Measurements from ENCODE around the gene AMOTL1.

GRCh38 chr11:94738746-94739145, 29.4 kb upstream of the AMOTL1 start:
- TF ChIP-seq, protein P1, sequence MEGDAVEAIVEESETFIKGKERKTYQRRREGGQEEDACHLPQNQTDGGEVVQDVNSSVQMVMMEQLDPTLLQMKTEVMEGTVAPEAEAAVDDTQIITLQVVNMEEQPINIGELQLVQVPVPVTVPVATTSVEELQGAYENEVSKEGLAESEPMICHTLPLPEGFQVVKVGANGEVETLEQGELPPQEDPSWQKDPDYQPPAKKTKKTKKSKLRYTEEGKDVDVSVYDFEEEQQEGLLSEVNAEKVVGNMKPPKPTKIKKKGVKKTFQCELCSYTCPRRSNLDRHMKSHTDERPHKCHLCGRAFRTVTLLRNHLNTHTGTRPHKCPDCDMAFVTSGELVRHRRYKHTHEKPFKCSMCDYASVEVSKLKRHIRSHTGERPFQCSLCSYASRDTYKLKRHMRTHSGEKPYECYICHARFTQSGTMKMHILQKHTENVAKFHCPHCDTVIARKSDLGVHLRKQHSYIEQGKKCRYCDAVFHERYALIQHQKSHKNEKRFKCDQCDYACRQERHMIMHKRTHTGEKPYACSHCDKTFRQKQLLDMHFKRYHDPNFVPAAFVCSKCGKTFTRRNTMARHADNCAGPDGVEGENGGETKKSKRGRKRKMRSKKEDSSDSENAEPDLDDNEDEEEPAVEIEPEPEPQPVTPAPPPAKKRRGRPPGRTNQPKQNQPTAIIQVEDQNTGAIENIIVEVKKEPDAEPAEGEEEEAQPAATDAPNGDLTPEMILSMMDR (IDR thresholded peaks at IDR 0.05), result no peak
- TF ChIP-seq POLR2A (IDR thresholded peaks at IDR 0.05), result no peak
